A673 (cell line): Measurements from ENCODE around the gene DHRSX. TPM values are rescaled to one million over a fixed set of nuclear protein-coding genes. Genes with fewer than 3 reads are reported as not detected.

Source experiments
- BruUV-seq: library from RNA; stranded (reverse); fragments of 400-500 nt; replicated peaks from 2 replicates; lab custom pipeline; 2021; lab: Mats Ljungman, UMichigan
- CTCF ChIA-PET: fragments of 300-600 bp; sonication (Branson Sonifier 250); formaldehyde crosslinking; loops from one replicate; lab custom pipeline; 2022; ENCODE audit warnings: antibody characterized with exemption; lab: Charles Lee
- POLR2A ChIA-PET: fragments of 300-600 bp; sonication (Branson Sonifier 250); formaldehyde crosslinking; loops from one replicate; lab custom pipeline; 2022; ENCODE audit warnings: antibody characterized with exemption; ENCODE audit not compliant: low non-redundant PET; lab: Charles Lee
- DNase-seq: peaks from one replicate; pipeline ENCODE4 v3.0.0-alpha.2; 2015; ENCODE audit warnings: low spot score
- H3K27ac ChIP-seq: fragments of 200-600 bp; sonication (generic); 2 replicates; pipeline ENCODE4 v1.5.1; 2016; ENCODE audit warnings: mixed run types, low read depth, mild to moderate bottlenecking, mixed read lengths, antibody characterized with exemption, low read length; ENCODE audit not compliant: poor library complexity, severe bottlenecking
- H3K27me3 ChIP-seq: fragments of 200-600 bp; sonication (generic); replicated peaks from 2 replicates; pipeline ENCODE4 v1.6.1; 2017; ENCODE audit warnings: mixed run types, low read depth, mild to moderate bottlenecking, mixed read lengths, antibody characterized with exemption, low read length; ENCODE audit not compliant: insufficient read depth, poor library complexity
- H3K36me3 ChIP-seq: fragments of 200-600 bp; sonication (generic); 2 replicates; pipeline ENCODE4 v1.6.1; 2016; ENCODE audit warnings: mixed run types, mild to moderate bottlenecking, mixed read lengths, antibody characterized with exemption, low read length; ENCODE audit not compliant: insufficient read depth, poor library complexity, severe bottlenecking
- H3K4me1 ChIP-seq: fragments of 200-600 bp; sonication (generic); 2 replicates; pipeline ENCODE4 v1.6.1; 2017; ENCODE audit warnings: mixed run types, mild to moderate bottlenecking, mixed read lengths, antibody characterized with exemption, low read length; ENCODE audit not compliant: insufficient read depth, poor library complexity, severe bottlenecking
- H3K4me3 ChIP-seq: fragments of 200-600 bp; sonication (generic); 2 replicates; pipeline ENCODE4 v1.5.1; 2016; ENCODE audit warnings: low read depth, mixed run types, mild to moderate bottlenecking, mixed read lengths, low read length; ENCODE audit not compliant: poor library complexity, severe bottlenecking
- H3K9me3 ChIP-seq: fragments of 200-600 bp; sonication (generic); 2 replicates; pipeline ENCODE4 v1.6.1; 2016; ENCODE audit warnings: mixed run types, low read depth, mild to moderate bottlenecking, mixed read lengths, antibody characterized with exemption, low read length; ENCODE audit not compliant: poor library complexity, severe bottlenecking
- CTCF ChIP-seq: fragments of 300-800, 200-600 bp; sonication (generic); conservative IDR thresholded peaks from 2 replicates; pipeline ENCODE4 v1.5.1; 2017; ENCODE audit warnings: low read depth, mild to moderate bottlenecking, antibody characterized with exemption, low read length, moderate library complexity, mixed read lengths
- EZH2 ChIP-seq: fragments of 200-600 bp; sonication (generic); IDR thresholded peaks from 2 replicates; pipeline ENCODE4 v1.6.1; 2017; ENCODE audit warnings: borderline replicate concordance, low read depth, mild to moderate bottlenecking, mixed read lengths, antibody characterized with exemption, low read length; ENCODE audit not compliant: poor library complexity, severe bottlenecking
- intact Hi-C: fragments of 100-400 bp; cut with micrococcal nuclease; formaldehyde crosslinking; loops from one replicate; pipeline ENCODE4 v1.10.0; 2022; ENCODE audit not compliant: unreplicated experiment
- total RNA-seq: library from RNA; stranded (reverse); gene quantifications from 2 replicates; pipeline ENCODE4 v1.2.3, GENCODE V29; 2021

Gene DHRSX
- total RNA-seq, 1 experiment from 2014 or later: 30.2 TPM

- no TSS peak for BruUV-seq
- ChIA-PET CTCF (no interaction called here), POLR2A (no interaction called here)
- intact Hi-C loops: loop anchor here (10.0 kb wide), 1 partner anchor 73 kb away; no protein-coding TSS in a partner anchor
- H3K36me3 ChIP-seq: peaks cover 2% of the 10 kb centered on the region
- H3K27me3 ChIP-seq: no peaks in the 10 kb centered on the region
- no peak for DNase-seq
- TF ChIP-seq EZH2 (no peak), CTCF (no peak)
- no peak overlapping the region for H3K27ac ChIP-seq
- no peaks in the 10 kb centered on the region for H3K9me3 ChIP-seq
- H3K4me1 ChIP-seq: peaks cover 28% of the 10 kb centered on the region
- no peak overlapping the region for H3K4me3 ChIP-seq
Observed at GRCh38 chrX:2501559-2502102, 855 bp upstream of the DHRSX start.

- POLR2A ChIA-PET: no interaction called here
- TF ChIP-seq EZH2: no peak
- TF ChIP-seq CTCF: no peak
- no peak for DNase-seq
- Histone ChIP-seq H3K9me3 (no peaks in the 10 kb centered on the region), H3K4me3 (peak overlapping the region; percentile 99), H3K27ac (peak overlapping the region; percentile 93), H3K27me3 (no peaks in the 10 kb centered on the region), H3K36me3 (peaks cover 2% of the 10 kb centered on the region), H3K4me1 (peaks cover 28% of the 10 kb centered on the region)
- intact Hi-C loops: loop anchor here (10.0 kb wide), 1 partner anchor 75 kb away; no protein-coding TSS in a partner anchor
- CTCF ChIA-PET: no interaction called here
- BruUV-seq: no TSS peak
Observed at GRCh38 chrX:2500091-2500802, 529 bp downstream of the DHRSX start.

- no peak for DNase-seq
- H3K9me3 ChIP-seq: no peaks in the 10 kb centered on the region
- intact Hi-C loops: no loop called here
- H3K27me3 ChIP-seq: no peaks in the 10 kb centered on the region
- peak overlapping the region; percentile 93 for H3K27ac ChIP-seq
- CTCF ChIA-PET: no interaction called here
- H3K36me3 ChIP-seq: peaks cover 2% of the 10 kb centered on the region
- H3K4me3 ChIP-seq: peak overlapping the region; percentile 99
- POLR2A ChIA-PET: no interaction called here
- no peak for TF ChIP-seq CTCF
- no peak for TF ChIP-seq EZH2
- no TSS peak for BruUV-seq
- H3K4me1 ChIP-seq: peaks cover 28% of the 10 kb centered on the region
Observed at GRCh38 chrX:2499507-2499906, 1.3 kb downstream of the DHRSX start.
